ENCODE measurements around the gene MEF2D.
A peak's percentile ranks its signal among the peaks of the same experiment; 100 is the strongest.

The MEF2D gene

DNA sequence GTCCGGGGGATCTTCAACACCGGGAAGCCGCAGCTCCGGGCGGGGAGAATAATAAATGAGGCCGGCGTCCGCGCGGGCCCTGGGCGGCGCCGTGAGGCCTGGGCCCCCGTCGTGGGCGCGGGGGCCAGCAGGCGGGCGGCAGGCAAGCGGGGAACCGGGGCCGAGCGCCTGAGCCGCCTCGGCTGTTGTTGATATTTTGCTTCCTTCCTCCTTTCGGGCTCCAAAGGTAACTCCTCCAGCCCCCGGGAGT, at the start of gene MEF2D:
TSS of gene MEF2D (minus strand) at position 233 of the 250 bp plus-strand sequence. CDS start 17,483 bp downstream, outside the sequence.
- no peak for DNase-seq (ENCODE audit: low spot score)

DNA sequence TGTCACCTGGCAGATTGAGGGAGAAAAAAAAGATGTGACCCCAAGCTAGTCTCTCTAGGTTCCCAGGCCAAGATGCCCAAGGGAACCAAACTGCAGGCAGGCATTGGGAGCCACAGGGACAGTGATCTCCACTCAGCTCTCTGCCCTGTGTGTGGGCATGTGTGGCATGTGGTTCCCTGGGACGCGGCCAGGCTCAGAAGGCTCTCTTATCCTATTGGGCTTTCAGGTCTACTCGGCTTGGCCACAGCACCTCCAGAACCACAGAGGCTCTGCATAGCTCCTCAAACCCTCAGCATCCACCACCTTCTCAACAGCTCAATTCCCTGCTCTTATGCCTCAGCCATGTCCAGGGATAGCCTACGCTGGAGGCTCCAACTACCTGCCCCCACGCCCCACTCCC, 49.8 kb upstream of the MEF2D start:
- DNase-seq (ENCODE audit: low spot score): no peak

DNA sequence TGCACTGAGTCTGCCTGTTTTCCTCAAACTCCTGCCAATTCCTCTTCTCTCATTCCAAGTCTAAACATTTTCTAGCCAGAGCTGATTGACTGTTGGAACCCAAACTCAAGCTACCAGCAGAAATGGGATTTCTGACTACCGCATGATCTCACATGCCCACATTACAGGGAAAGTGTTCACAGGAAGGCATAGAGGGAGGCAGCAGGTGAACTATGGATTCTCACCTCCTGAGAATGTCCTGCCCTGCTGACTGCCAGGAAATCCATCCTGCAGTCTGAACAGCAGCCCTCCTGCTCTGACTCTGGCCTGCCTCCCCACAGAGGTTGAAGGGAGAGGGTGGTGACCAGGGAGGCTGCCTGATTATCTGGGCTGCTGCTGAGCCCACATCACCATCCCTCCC, 49.3 kb upstream of the MEF2D start:
- no peak for DNase-seq (ENCODE audit: low spot score)

DNA sequence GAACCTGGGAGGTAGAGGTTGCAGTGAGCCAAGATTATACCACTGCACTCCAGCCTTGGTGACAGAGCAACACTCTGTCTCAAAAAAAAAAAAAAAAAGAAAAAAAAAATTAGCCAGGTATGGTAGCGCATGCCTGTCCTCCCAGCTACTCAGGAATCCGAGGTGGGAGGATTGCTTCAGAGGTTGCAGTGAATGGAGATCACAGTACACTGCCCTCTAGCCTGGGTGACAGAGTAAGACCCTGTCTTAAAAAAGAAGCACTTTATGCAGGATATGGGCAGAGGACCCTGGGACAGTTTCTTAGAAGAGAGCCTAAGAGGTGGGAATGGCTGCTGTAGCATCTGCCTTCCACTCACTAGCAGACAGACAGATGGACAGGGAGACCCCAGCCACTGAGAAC, 48.8 kb upstream of the MEF2D start:
- no peak for DNase-seq (ENCODE audit: low spot score)

DNA sequence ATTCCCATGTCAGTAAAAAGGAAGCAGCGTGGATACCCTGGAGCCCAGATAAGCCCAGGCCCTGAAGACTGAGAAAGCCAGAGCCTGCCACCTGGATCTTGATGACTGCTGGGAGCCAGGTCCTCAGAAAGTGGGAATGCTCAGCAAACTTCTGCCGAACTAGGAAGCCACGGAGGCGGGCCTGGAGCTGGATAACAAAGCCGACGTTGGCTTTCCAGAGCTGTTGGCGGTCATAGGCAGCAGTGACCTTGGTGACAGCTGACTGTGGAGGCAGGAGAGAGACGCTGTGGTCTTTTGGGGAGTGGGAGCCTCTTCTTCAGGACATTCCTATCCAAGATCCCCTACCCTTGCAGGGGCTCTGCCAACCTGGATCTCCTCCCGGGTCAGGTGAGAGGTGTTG, 47.4 kb upstream of the MEF2D start:
- DNase-seq (ENCODE audit: low spot score): no peak

DNA sequence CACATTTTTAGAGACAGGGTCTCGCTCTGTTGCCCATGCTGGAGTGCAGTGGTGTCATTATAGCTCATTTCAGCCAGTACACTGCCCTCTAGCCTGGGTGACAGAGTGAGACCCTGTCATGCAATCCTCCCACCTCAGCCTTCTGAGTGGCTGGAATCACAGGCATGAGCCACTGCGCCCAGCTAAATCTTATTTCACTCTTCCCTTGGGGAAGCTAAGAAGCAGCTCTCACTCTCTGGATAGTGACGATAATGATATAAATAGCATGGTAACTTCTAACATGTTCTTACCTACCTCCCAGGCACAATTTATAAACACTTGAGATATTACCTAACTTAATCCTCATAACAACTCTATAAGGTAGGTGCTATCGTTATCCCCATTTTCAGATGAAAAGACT, 46.9 kb upstream of the MEF2D start:
- no peak for DNase-seq (ENCODE audit: low spot score)

DNA sequence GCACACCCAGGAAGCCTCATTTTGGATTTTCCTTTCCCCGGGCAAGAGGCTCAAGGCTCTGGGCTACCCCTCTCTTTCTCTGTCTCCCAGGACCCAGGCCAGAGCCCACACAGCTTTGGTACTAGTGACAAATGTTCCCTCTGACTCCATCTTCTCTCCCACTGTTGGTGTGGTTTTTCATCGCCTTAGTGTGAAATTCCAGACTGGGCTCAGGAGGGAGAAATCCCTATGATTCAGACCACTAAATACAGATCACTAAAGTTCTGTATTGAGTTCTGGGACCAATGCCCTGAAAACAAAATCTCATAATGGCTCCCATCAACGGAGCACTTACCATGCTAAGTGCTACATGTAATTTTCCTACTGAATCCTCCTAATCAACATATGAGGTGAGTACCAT, 45.7 kb upstream of the MEF2D start:
- no peak for DNase-seq (ENCODE audit: low spot score)

DNA sequence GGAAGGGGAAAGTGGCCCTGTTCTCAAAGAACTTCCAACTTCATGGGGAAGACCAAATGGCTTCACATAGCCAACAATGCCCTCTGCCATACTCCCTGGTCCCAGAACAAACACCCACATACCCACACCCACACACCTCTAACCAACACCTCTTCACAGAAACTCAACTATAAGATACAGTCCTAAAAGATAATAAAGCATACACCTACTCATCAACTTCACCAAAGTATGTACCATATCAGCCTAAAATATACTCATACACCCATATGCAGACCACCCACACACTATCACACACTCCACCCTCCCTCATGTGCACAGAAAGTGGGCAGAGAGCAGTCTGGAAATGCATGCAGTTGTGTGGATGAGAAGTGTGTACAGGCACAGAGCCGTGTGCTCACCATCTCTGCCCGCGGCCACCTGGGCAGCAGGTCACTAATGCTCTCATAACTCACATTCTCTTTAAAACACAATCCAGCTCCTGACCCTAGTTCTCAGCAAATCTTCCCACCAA, 44.1 kb upstream of the MEF2D start:
- peak; percentile 30 for DNase-seq (ENCODE audit: low spot score)

DNA sequence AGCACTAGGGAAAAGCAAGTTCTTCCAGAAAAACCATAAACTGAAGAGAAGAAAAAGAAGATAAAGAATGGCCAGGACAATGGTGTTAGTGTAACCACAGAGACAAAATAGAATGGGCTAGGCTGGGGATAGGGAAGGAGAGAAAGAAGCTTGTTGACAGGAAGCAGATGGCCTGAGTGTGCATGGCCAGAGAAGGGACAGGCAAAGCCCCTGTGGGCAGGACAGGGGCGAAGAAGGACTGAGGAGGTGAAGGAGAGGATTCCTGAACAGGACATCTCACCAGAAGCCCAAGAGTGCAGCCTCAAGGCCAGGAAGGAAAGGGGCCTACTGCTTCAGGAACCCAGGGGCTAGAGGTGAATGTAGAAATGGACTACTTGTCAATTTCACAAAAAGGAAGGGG, 42.5 kb upstream of the MEF2D start:
- no peak for DNase-seq (ENCODE audit: low spot score)

DNA sequence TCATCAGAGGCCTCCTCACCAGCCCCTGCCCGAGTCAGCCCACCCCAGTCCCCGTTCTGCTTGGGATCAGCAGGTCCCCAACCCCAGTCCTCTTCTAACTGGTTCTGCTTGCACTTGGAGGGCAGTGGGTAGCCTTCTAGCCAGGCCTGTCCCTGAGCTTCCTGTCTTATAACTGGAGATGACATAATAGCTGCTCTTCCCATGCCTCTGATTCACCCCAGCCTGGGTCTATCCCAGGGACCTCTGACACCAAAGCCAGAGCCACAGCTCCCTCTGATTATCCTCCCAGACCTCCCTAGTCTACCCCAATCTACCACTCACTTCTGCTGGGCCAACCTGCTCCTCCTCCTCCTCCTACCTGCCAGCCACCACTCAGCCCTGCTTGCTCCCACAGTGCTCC, 40.4 kb upstream of the MEF2D start:
- no peak for DNase-seq (ENCODE audit: low spot score)

DNA sequence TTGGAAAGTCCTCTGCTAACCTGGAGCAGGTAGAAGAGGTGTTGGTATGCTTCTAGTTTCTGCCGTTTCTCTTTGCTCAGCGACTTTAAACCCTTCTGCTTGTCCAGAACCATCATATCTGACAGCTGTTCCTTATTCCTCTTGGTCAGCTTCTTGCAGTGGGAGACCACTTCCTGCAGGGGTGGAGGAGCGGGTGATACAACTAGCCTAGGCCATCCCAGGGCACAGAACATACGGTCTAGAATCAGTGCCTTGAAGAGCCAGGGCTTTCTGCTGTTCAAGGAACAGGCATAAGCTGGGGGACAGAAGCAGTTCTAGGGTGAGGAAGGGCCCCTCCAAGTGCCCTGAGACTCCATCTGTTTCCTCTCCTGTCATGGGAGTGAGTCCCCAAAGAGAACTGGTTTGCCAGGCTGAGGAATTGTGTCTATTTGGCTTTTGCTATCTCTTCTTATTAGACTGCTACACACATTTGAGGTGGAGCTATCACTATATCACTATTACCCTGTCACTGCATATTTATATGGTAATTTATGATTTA, 39.3 kb upstream of the MEF2D start:
- no peak for DNase-seq (ENCODE audit: low spot score)

DNA sequence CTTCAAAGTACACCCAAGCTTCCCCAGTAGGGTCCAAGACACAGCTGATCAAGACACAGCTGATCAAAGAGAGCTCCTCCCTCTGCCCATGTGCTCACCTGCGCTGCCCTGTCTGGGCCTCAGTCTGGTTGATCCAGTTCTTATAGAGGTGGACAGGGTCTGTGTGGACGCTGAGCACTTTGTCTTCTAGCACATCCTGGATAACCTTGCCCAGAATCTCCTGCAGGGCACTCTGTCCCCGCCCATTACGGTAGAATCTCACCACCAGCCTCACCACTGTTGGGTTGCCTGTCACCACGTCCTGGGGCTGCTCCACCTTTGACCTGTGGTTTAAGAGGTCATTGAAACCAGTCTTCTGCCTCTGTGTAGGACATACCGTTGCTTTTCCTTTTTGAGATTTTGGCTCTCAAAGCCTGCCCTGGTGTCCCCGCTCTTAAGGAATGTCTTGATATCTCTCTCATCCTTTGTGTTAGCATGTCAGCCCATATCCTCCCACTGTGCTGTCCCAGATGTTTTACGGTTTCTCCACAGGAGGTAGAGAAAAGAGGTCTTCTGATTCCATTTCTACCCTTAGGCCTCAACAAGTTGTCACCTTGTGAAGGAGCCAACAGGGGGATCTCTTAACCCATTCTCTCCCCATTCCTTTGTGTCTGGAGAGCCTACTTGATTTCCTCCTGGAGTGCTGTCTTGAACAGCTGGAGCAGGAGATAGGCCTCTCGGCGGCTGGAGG, 38.3 kb upstream of the MEF2D start:
- no peak for DNase-seq (ENCODE audit: low spot score)

DNA sequence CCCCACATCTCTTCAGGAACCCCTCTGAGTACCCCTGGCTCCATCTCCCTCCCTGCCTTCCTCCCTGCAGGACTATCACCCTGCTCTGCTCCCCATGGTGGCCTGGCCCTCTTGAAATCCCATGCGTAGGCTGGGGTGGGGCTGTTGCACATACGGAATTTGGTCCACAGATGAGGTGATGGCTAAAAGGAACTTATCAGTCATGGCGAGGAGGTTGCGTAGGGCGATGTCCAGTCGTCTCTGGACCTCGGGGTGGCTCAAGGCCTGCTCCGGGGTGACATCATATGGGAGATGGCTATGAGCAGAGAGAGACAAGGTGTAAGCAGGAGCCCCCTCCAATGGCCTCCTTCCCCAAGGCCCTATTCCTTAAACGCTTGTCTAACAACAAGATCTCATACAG, 36.5 kb upstream of the MEF2D start:
- no peak for DNase-seq (ENCODE audit: low spot score)

DNA sequence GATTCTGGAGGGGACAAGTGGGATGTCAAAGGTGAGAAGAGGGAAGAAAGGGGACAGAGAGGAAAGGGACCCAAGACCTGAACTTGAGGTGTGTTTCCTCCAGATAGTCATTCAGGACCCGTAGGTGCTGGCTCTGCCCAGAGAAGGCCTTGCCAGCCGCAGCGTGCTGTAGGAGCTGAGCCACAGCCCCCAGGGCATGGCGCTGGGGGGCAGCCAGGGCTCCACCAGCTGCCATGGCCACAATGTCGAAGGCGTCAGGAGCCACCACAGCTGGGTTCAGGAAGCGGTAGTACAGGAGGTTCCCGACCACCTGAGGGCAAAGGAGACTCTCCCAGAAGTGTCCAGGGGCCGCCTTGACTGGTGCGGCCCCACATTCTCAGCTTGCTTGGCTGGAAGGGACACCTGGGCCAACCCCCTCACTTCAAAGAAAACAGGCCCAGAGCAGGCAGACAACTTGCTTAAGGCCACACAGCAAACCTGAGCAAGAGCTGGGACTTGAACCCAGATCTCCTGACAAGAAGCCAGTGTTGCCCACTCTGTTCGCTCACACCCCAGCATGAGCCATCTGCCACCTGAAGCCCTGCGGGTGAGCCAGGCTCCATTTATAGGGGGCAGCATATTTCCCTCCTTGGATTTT, 34.0 kb upstream of the MEF2D start:
- DNase-seq (ENCODE audit: low spot score): no peak

DNA sequence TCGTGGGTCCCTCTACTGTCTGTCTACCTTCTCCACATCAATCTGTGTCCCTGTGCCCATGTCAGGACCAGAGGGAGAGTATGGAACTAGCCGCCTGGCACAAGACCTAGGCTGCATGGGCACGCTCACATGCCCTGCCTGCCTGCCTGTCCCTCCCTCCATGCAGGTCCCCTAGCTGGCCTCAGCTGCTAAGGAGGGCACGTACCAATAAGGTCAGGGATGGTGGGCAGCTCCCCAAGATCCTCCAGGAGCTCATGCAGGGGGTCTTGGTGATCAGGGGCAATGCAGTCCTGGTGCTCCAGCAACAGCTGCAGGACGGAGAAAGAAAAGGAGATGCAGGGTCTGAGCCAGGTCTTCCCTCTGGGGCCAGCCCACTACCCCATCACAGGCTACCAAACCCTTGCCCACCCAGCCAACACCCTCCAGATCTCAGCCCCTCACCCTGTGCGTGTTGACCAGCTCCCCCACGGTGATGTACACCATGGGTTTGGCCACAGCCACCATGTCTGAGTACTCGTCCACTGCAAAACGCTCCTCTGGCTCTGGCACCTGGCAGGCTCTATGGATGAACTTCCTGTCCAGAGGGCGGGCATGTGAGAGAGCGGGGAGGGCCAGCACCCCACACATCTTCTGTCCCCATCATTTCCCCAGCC, 33.1 kb upstream of the MEF2D start:
- no peak for DNase-seq (ENCODE audit: low spot score)

DNA sequence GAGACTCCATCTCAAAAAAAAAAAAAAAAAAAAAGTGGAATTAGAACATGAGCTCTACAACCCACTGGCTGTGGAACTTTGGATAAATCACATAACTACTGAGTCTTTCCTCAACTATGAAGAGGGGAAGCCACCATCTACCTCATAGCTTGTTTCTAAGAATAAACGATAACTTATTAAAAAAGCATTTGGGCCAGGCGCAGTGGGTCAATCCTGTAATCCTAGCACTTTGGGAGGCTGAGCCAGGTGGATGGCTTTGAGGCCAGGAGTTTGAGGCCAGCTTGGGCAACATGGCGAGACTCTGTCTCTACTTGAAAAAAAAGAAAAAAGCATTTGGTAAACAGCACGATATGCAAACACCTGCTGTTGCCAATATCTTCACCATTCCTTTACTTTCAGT, 31.8 kb upstream of the MEF2D start:
- DNase-seq (ENCODE audit: low spot score): no peak

DNA sequence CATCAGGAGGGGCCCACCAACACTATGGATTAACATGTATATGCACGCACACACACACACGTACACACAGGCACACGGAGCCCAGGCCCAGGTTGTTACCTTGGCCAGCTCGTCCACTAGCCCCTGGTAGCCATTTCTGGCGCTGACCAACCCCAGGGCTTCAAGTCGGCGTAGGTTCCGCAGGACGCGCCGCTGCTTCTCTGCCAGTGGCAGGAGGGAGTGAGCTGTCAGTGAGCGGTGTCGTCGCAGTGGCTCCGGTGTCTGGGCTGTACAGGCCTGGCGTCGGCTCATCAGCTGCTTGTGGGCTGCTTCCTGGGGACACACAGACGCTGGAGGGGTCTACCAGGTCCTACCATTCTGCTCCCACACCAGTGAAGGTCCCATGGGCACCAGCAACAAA, 29.4 kb upstream of the MEF2D start:
- DNase-seq (ENCODE audit: low spot score): no peak

DNA sequence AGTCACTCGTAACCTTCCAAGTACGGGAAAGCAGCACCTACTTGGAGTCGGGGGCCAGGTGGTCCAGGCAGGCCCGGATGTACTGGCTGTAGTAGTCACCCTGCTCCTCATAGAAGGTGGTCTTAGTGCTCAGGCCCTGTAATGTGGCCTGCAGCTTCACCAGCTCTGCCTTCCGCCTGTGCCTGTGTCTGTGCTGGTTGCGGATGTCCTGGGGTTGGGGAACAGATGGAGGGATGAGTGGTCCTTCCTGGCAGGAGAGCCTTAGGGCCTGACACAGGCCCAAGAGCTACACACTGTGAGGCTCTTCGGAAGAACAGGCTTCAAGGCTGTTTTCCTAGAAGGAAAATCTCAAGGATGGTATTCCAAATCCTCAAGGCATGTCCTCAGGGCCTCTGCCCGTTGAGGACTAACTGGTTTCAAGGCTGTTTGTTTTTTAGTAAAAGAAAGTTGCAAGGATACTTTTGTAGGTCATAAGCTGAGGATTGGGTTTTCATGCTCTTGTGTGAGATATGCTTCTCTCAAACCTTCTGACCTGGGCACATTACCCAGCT, 28.4 kb upstream of the MEF2D start:
- no peak for DNase-seq (ENCODE audit: low spot score)

DNA sequence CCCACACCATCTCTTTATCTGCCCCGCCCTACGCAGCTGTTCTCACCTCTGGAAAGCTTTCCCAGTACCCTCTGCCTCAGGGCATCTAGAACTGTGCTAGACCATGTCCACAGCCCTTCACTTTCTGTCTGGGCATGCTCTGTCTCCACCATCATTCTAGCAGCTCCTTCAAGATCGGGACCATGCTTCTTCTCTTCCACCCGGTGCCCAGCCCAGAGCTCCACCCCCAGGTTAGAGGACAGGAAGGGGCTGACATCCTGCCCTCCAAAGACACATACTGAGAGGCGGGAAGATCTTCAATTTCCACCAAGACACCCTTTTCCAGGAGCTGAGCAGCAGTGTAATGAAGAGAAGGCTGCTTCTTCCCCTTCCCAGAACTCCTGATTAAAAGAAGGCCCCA, 27.7 kb upstream of the MEF2D start:
- DNase-seq (ENCODE audit: low spot score): no peak

DNA sequence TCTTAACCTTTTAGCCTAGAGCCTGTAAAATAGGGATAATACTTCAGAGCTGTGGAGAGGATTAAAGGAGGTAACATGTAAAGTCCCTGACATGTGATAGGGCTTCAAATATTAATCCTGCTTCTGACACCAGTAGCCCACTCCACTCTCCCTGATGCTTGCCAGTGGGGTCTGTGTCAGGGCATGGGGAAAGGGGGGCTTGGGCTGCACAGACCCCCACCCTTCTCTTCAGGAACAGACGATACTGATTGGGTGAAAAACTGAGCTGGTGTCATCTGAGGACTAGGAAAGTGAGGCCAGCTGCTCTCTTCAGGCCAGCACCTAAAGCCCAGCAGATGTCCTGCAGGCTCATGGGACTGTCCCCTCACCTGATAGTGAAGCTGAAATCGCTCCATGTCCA, 27.0 kb upstream of the MEF2D start:
- DNase-seq (ENCODE audit: low spot score): no peak

DNA sequence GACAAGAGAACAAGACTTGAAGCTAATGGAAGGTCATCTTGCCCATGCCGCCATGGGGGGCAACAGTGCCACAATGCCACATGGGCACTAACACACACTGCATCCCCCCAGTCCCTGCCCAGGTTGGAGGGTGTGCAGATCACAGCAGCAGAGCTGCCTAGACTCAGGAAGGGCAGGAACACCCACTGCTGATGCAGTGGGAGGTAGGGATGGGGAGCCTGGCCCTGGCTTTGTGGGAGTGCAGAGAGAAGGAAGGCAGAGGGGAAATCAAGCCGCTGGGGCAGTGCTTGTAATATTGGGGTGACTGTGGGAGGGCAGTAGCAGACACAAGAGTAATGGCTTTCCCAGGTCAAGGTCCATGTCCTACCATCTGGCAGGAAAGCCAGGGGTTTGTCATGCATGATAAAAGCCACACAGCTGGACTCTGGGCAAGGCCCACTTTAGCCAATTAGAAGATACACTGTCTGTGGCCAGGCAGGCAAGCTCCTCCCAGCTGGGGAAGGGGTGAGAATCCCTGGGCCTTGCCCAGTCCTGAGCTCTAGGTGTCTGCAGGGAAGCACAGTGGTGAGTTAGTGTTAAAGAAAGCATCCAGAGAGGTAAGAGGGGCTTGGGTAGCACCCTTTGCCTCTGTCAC, 25.4 kb upstream of the MEF2D start:
- DNase-seq (ENCODE audit: low spot score): no peak

DNA sequence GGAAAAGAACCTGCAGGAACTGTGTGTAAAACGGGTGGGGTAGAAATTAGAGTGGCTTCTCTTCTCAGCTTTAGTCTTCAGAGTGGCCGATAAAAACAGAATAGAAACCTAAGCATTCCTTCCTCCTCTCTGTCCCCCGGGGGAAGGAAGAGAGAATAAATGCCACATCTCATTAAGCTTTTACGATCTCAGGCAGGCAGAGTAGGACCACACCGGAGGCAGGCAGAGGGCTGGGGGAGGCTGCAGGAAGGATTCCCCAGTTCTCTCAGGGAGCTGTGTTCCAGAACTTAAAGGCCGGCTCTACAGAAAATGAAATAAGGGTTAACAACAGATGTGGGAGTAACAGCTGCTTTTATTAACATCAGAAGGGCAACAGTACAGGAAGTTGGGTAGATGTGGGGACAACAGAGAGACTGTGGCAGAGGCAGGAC, 24.5 kb upstream of the MEF2D start:
- no peak for DNase-seq (ENCODE audit: low spot score)

DNA sequence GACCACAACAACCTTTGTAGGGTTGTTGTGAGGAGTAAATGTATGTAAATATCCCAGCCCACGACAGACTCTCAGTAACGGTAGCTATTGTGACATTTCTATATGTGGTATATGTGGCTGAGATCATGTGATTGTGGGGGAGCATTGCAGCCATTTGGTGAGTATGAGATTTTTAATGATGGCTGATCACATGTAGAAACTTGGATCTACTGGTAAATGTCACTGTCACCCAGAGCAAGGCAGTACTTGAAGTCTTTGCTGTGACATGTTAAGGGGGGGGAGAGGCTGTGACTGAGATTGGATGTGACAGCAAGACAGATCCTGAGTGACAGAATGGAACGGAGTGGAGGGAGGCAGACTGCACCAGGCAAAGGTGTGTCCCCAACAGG, 23.9 kb upstream of the MEF2D start:
- no peak for DNase-seq (ENCODE audit: low spot score)
